ENCODE results near the gene GNA15. TPM values are rescaled to one million over a fixed set of nuclear protein-coding genes. Genes with fewer than 3 reads are reported as not detected.

Gene GNA15
- total RNA-seq, 4 donors from 2014 or later, result 1.2 to 12.4 (median 1.5) TPM; not detected in 1

DNA sequence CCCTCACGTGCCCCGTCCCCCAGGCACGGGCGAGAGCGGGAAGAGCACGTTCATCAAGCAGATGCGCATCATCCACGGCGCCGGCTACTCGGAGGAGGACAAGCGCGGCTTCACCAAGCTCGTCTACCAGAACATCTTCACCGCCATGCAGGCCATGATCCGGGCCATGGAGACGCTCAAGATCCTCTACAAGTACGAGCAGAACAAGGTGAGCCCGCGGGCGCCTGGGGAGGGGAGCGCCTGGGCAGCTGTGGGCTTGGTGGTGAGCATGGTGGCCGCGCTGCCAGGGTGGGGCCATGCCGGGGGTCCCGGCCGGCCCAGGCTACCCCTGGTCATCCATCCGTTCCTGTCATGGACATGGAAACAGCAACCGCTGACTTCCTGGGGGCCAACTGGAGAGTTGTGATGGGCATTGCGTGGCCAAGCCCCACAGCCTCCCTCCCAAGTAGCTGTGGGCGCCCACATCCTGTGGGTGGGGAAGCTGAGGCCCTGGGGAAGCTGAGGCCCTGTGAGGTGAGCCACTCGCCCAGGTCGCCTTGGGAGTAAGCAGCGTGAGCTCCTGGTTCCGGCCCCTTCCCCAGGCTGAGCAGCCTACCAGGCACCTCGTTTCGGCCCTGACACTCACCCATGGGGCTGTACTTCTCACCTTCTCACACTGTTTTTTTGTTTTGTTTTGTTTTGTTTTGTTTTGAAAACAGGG, 25.6 kb upstream of the GNA15 start:
- TF ChIP-seq POLR2A (IDR thresholded peaks at IDR 0.05), result no peak
- TF ChIP-seq, protein P1, sequence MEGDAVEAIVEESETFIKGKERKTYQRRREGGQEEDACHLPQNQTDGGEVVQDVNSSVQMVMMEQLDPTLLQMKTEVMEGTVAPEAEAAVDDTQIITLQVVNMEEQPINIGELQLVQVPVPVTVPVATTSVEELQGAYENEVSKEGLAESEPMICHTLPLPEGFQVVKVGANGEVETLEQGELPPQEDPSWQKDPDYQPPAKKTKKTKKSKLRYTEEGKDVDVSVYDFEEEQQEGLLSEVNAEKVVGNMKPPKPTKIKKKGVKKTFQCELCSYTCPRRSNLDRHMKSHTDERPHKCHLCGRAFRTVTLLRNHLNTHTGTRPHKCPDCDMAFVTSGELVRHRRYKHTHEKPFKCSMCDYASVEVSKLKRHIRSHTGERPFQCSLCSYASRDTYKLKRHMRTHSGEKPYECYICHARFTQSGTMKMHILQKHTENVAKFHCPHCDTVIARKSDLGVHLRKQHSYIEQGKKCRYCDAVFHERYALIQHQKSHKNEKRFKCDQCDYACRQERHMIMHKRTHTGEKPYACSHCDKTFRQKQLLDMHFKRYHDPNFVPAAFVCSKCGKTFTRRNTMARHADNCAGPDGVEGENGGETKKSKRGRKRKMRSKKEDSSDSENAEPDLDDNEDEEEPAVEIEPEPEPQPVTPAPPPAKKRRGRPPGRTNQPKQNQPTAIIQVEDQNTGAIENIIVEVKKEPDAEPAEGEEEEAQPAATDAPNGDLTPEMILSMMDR (IDR thresholded peaks at IDR 0.05), result no peak
- H3K4me3 ChIP-seq, result no peak overlapping the region
- H3K27ac ChIP-seq, result no peak overlapping the region
- H3K9me3 ChIP-seq, result no peaks in the 10 kb centered on the region
- no peaks in the 10 kb centered on the region for H3K27me3 ChIP-seq
- DNase-seq, result no peak
- H3K36me3 ChIP-seq, result peaks cover 0 to 53% (median 0%) of the 10 kb centered on the region in 3 donors
- peaks cover 0 to 31% (median 3%) of the 10 kb centered on the region in 4 donors for H3K4me1 ChIP-seq

DNA sequence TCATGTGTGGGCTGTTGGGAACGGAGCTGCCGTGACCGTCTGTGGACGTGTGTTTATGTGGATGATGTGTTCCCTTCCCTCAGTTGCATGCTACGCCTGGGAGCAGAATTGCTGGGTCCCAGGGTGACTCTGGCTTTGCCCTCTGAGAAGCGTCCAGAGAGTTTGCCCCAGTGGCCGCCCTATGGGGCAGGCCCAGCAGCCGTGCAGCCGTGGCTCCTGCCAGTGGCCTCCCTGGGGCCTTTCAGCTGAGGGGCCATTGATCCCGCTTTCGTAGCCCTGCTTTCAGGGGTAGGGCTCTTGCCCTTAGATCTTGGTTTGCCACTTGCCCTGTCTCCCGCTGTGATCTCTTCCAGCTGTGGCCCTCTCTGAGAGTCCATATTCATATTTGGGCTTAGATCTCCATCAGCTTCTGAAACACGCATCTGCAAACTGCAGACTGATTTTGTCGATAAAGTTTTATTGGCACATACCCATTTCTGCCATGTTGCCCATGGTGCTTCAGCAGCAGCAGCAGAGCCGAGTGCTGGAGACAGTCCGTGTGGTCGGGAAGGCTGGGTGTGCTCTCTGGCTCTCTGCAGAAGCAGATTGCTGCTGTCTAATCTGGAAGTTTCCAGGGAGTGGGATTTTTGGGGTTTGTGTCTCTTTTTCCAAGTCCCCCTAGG, 24.1 kb upstream of the GNA15 start:
- H3K4me1 ChIP-seq, result peaks cover 0 to 16% (median 0%) of the 10 kb centered on the region in 4 donors

DNA sequence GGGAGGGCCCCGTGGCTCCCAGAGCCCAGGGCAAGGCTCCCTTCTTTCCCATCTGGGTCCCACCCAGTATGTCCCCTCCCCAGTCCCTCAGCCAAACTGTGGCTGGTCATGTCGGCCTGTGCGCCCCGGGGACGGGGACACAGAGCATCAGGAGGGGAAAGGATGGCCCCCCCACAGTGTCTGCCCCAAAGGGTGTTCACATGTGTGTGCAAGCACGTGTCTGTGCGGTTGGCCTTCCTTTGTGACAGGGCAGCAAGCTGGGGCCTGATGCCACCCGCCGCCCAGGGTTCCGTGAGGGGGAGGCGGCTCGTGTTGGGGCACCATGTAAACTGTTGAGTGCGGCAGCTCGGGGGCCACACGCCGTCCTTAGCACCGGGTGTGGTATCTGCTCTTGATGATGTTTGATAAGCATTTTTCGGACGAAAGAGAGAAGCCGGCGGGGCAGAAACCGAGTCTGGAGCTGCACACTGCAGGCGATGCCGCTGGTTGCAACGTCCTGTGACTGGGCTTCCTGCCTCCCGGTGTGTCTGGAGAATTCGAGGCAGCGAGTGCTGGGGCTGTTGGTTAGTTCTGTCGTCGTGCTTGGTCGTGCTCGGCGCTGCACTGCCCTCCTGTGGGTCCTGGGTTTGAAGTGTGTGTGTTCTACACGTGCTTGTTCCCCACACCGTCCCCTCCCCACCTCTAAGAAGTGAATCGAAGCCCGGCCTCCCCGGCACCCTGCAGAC, 23.3 kb upstream of the GNA15 start:
- TF ChIP-seq POLR2A (IDR thresholded peaks at IDR 0.05), result no peak
- TF ChIP-seq, protein P1 (IDR thresholded peaks at IDR 0.05), result no peak
- peaks cover 0 to 64% (median 0%) of the 10 kb centered on the region in 3 donors for H3K36me3 ChIP-seq

More for the DNA sequence above, 24.1 kb upstream of the GNA15 start:
- no peak overlapping the region for H3K27ac ChIP-seq
- no peak for TF ChIP-seq POLR2A (IDR thresholded peaks at IDR 0.05)
- TF ChIP-seq, protein P1 (IDR thresholded peaks at IDR 0.05), result no peak
- peaks cover 0 to 56% (median 0%) of the 10 kb centered on the region in 3 donors for H3K36me3 ChIP-seq
- DNase-seq, result no peak
- no peaks in the 10 kb centered on the region for H3K27me3 ChIP-seq
- no peaks in the 10 kb centered on the region for H3K9me3 ChIP-seq
- H3K4me3 ChIP-seq, result no peak overlapping the region

DNA sequence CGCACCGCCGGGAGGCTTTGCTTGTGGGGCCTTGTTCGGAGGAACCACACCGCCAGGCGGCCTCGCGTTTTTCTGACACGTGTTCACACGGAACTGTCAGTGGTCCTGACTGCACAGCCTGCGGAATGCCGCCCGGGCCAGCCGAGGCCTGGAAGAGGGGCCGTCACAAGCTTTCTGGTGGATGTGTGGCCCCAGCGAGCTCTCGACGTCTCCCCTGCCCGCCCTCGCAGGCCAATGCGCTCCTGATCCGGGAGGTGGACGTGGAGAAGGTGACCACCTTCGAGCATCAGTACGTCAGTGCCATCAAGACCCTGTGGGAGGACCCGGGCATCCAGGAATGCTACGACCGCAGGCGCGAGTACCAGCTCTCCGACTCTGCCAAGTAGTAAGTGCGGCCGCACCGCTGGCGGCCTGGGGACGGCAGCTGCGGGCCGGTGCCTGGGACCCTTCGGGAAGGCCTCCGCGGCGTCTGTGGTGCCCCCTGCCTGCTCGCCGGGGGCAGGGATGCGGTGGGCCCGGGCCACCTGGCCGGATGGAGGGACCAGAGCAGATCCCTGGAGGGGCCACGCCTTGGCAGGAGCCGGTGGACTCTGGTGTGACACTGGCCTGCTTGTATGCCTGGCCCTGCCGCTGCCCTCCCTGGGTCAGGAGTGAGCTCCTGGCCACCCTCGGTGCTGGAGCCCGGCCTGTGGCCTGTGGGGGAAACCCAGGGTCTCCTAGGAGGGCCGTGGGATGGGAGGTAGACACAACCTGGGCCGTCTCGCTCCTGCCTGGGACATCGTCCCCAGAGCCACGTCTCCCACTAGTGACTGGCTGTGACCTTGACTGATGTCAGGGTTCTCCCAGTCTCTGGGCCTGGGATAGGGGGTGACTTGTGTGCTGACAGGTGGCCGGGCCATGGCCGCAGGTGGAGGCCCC, 22.5 kb upstream of the GNA15 start:
- Histone ChIP-seq H3K9me3 (no peaks in the 10 kb centered on the region), H3K4me3 (no peak overlapping the region), H3K4me1 (peaks cover 0 to 1% (median 0%) of the 10 kb centered on the region in 4 donors), H3K36me3 (peaks cover 0 to 72% (median 0%) of the 10 kb centered on the region in 3 donors), H3K27me3 (no peaks in the 10 kb centered on the region), H3K27ac (no peak overlapping the region)
- DNase-seq, result no peak
- TF ChIP-seq, protein P1 (IDR thresholded peaks at IDR 0.05), result no peak
- TF ChIP-seq POLR2A (IDR thresholded peaks at IDR 0.05), result no peak

More for the DNA sequence above, 23.3 kb upstream of the GNA15 start:
- Histone ChIP-seq H3K4me1 (peaks cover 0 to 9% (median 0%) of the 10 kb centered on the region in 4 donors), H3K27ac (no peak overlapping the region), H3K4me3 (no peak overlapping the region), H3K27me3 (no peaks in the 10 kb centered on the region), H3K9me3 (no peaks in the 10 kb centered on the region)
- no peak for DNase-seq

Data from Peyer's patch (tissue), 4 donors.